Measurements from ENCODE around the gene FRMD4A. TPM values are rescaled to one million over a fixed set of nuclear protein-coding genes. Genes with fewer than 3 reads are reported as not detected.

Gene FRMD4A
- polyA plus RNA-seq, 1 of the 3 experiments (the other 2 are of a cell fraction): 37.7 TPM

- Histone ChIP-seq H3K79me2 (ENCODE audit: insufficient read depth) (no peaks in the 10 kb centered on the region), H3K27me3 (ENCODE audit: insufficient read depth) (no peaks in the 10 kb centered on the region), H3K4me1 (ENCODE audit: control insufficient read depth in 1 of 2, insufficient read depth in 2 of 2, low read depth in 1 of 2, low read length in 1 of 2) (peaks cover 0 to 12% of the 10 kb centered on the region in 2 experiments; a peak in 1 of 4 replicates), H3K36me3 (replicated peaks in 1 of 2; ENCODE audit: control insufficient read depth in 1 of 2, insufficient read depth in 2 of 2, low read length in 1 of 2) (no peaks in the 10 kb centered on the region), H3F3A (replicated peaks; ENCODE audit: insufficient read depth) (no peaks in the 10 kb centered on the region), H4K20me1 (ENCODE audit: insufficient read depth) (no peaks in the 10 kb centered on the region), H2AFZ (ENCODE audit: low read depth) (no peak overlapping the region), H3K9me3 (no peaks in the 10 kb centered on the region), H3K9ac (no peak overlapping the region), H3K27ac (ENCODE audit: low read depth in 2 of 2, low read length in 1 of 2) (no peak overlapping the region), H3K9me2 (no peaks in the 10 kb centered on the region), H3K4me2 (no peak overlapping the region), H3K4me3 (ENCODE audit: low read depth in 2 of 2, low read length in 1 of 2) (no peak overlapping the region)
- ChIA-PET POLR2A (no interaction called here), CTCF (interaction anchor here (1.2 to 1.5 kb wide), 2 partner anchors 17 to 69 kb away, joined by 3 to 5 read pairs; no protein-coding TSS in a partner anchor)
- DNase-seq: no peak
- no peak for TF ChIP-seq JUND (IDR thresholded peaks at IDR 0.05)
- 91% methylated on average over 15 of the region's 15 CpGs for WGBS (ENCODE audit: low lambda C conversion rate)
Measured at GRCh38 chr10:14024329-14025202, 306.2 kb downstream of the FRMD4A start.

DNA sequence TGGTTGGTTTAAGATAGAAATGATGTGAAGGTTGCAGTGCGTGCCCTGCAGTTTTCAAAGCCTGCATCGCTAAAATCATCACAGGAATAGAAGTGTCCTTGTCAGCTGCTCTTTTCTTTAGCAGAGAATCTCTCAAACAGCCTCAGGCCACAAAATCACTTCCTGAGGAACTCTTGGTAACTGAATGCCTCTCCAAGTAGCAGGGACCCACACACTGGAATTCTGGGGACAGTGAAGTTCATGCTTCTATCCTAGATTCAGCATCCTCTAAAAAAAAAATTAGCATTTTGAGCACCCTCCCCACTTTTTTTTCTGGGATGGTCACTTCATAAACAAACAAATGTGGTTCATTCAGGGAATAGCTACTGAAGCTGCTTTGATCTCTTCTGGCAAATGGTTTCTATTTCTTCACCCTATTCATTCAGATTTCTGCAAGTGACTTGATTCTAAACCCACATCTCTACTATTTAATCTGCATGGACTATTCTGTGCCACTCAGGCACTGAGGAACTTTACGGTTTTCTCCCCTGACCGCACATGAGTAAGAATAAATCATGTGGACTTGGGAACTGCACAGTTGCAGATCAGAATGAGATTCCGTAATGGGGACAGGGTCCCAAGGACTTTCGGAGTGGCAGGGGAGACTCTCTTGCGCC, 306.9 kb downstream of the FRMD4A start:
- no peaks in the 10 kb centered on the region for H3K79me2 ChIP-seq (ENCODE audit: insufficient read depth)
- H3K4me3 ChIP-seq (ENCODE audit: low read depth in 2 of 2, low read length in 1 of 2): no peak overlapping the region
- H3K9me2 ChIP-seq: no peaks in the 10 kb centered on the region
- WGBS (ENCODE audit: low lambda C conversion rate): 86% methylated on average over 7 of the region's 7 CpGs
- ChIA-PET CTCF (interaction anchor here (1.2 to 1.5 kb wide), 2 partner anchors 17 to 70 kb away, joined by 3 to 5 read pairs; no protein-coding TSS in a partner anchor), POLR2A (no interaction called here)
- no peak overlapping the region for H3K9ac ChIP-seq
- H3K4me2 ChIP-seq: no peak overlapping the region
- no peak overlapping the region for H3K27ac ChIP-seq (ENCODE audit: low read depth in 2 of 2, low read length in 1 of 2)
- no peak overlapping the region for H2AFZ ChIP-seq (ENCODE audit: low read depth)
- peaks cover 0 to 12% of the 10 kb centered on the region in 2 experiments; a peak in 1 of 4 replicates for H3K4me1 ChIP-seq (ENCODE audit: control insufficient read depth in 1 of 2, insufficient read depth in 2 of 2, low read depth in 1 of 2, low read length in 1 of 2)
- no peaks in the 10 kb centered on the region for H3F3A ChIP-seq (replicated peaks; ENCODE audit: insufficient read depth)
- H3K36me3 ChIP-seq (replicated peaks in 1 of 2; ENCODE audit: control insufficient read depth in 1 of 2, insufficient read depth in 2 of 2, low read length in 1 of 2): no peaks in the 10 kb centered on the region
- peaks cover 7% of the 10 kb centered on the region for H3K9me3 ChIP-seq
- H3K27me3 ChIP-seq (ENCODE audit: insufficient read depth): no peaks in the 10 kb centered on the region
- TF ChIP-seq EZH2phosphoT487 (IDR thresholded peaks at IDR 0.05; ENCODE audit: borderline replicate concordance, low read depth) (no peak), RFX5 (IDR thresholded peaks at IDR 0.05; ENCODE audit: low read length) (no peak), TCF12 (IDR thresholded peaks at IDR 0.05) (no peak), FOXJ3 (CRISPR knock-in tag; IDR thresholded peaks at IDR 0.05) (no peak), CHD2 (IDR thresholded peaks at IDR 0.05; ENCODE audit: low read length, partially characterized antibody) (no peak), GABPA (IDR thresholded peaks at IDR 0.05; ENCODE audit: low read depth) (no peak), ELF1 (IDR thresholded peaks at IDR 0.05) (no peak), NFIC (IDR thresholded peaks at IDR 0.05; ENCODE audit: borderline replicate concordance) (no peak), JUND (IDR thresholded peaks at IDR 0.05) (no peak), MXI1 (IDR thresholded peaks at IDR 0.05; ENCODE audit: low read depth, low read length) (no peak), YY1 (IDR thresholded peaks at IDR 0.05; ENCODE audit: low read depth) (no peak)
- TF ChIP-seq, protein P1, sequence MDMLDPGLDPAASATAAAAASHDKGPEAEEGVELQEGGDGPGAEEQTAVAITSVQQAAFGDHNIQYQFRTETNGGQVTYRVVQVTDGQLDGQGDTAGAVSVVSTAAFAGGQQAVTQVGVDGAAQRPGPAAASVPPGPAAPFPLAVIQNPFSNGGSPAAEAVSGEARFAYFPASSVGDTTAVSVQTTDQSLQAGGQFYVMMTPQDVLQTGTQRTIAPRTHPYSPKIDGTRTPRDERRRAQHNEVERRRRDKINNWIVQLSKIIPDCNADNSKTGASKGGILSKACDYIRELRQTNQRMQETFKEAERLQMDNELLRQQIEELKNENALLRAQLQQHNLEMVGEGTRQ (IDR thresholded peaks at IDR 0.05; ENCODE audit: borderline replicate concordance, low read depth, low read length): no peak
- no peaks in the 10 kb centered on the region for H4K20me1 ChIP-seq (ENCODE audit: insufficient read depth)
- no peak for DNase-seq
